Activated CD8-positive, alpha-beta memory T cell treated with anti-CD3 and anti-CD28 coated beads, Interleukin-2, amount 10 ng/mL, durations not matched to agents 7 days and 5 days (primary cell): ENCODE data around the gene CEACAM4. TPM values are rescaled to one million over a fixed set of nuclear protein-coding genes. Genes with fewer than 3 reads are reported as not detected.
A peak's percentile ranks its signal among the peaks of the same experiment; 100 is the strongest.

ENCODE experiments used
- ATAC-seq: fragments of 150-1000 bp; cut with Tn5 transposase; one replicate; pipeline ENCODE4 v1.10.0; 2021; ENCODE audit warnings: moderate library complexity
- CTCF ChIA-PET: fragments of 350-600 bp; sonication (Branson Sonifier 250); formaldehyde crosslinking; loops from one replicate; lab custom pipeline; 2021; ENCODE audit warnings: antibody characterized with exemption; lab: Charles Lee
- DNase-seq: peaks from one replicate; pipeline ENCODE4 v3.0.0-alpha.2; 2020
- H3K27ac Mint-ChIP-seq: one replicate; pipeline ENCODE4 v1.8.0; 2021; ENCODE audit warnings: mild to moderate bottlenecking, mixed read lengths
- H3K27me3 Mint-ChIP-seq: one replicate; pipeline ENCODE4 v1.8.0; 2021; ENCODE audit warnings: mixed read lengths
- H3K36me3 Mint-ChIP-seq: one replicate; pipeline ENCODE4 v1.8.0; 2021; ENCODE audit warnings: mild to moderate bottlenecking, mixed read lengths
- H3K4me1 Mint-ChIP-seq: one replicate; pipeline ENCODE4 v1.8.0; 2021; ENCODE audit warnings: mixed read lengths
- H3K4me3 Mint-ChIP-seq: one replicate; pipeline ENCODE4 v1.8.0; 2021; ENCODE audit warnings: mild to moderate bottlenecking, moderate library complexity, mixed read lengths
- H3K9me3 Mint-ChIP-seq: one replicate; pipeline ENCODE4 v1.8.0; 2022; ENCODE audit warnings: low read depth, mixed read lengths
- total RNA-seq, 2 experiments: library from RNA; stranded (reverse); gene quantifications; one replicate each; pipeline ENCODE4 v1.2.3, GENCODE V29; 2021

The CEACAM4 gene
- total RNA-seq, 2 experiments from 2014 or later = not detected

GRCh38 chr19:41570639-41571112 is 56.2 kb downstream of the CEACAM4 start:
- no peaks in the 10 kb centered on the region for H3K27me3 Mint-ChIP-seq
- peaks cover 12% of the 10 kb centered on the region for H3K36me3 Mint-ChIP-seq
- H3K4me3 Mint-ChIP-seq = no peak overlapping the region
- H3K4me1 Mint-ChIP-seq = peaks cover 22% of the 10 kb centered on the region
- no peaks in the 10 kb centered on the region for H3K9me3 Mint-ChIP-seq
- CTCF ChIA-PET = interaction anchor here (0.7 to 23.1 kb wide), 19 partner anchors 11 to 366 kb away, joined by 3 to 497 read pairs (median 7); partner anchors contain the start of gene ERICH4
- H3K27ac Mint-ChIP-seq = peak overlapping the region; percentile 63
- ATAC-seq = peak; percentile 96
- peak; percentile 89 for DNase-seq

GRCh38 chr19:41570179-41570578 is 56.7 kb downstream of the CEACAM4 start:
- Mint-ChIP-seq H3K9me3 (no peaks in the 10 kb centered on the region), H3K4me3 (no peak overlapping the region), H3K36me3 (peaks cover 14% of the 10 kb centered on the region), H3K27ac (peak overlapping the region; percentile 63), H3K4me1 (peaks cover 19% of the 10 kb centered on the region), H3K27me3 (no peaks in the 10 kb centered on the region)
- ATAC-seq (peak; percentile 10), DNase-seq (no peak)
- CTCF ChIA-PET = interaction anchor here (0.7 to 23.1 kb wide), 20 partner anchors 11 to 366 kb away, joined by 3 to 497 read pairs (median 7); partner anchors contain the start of gene ERICH4

GRCh38 chr19:41569481-41570150 is 57.3 kb downstream of the CEACAM4 start:
- Mint-ChIP-seq H3K4me1 (peaks cover 21% of the 10 kb centered on the region), H3K27ac (no peak overlapping the region)

More at GRCh38 chr19:41569481-41570150, 57.3 kb downstream of the CEACAM4 start:
- CTCF ChIA-PET = interaction anchor here (0.6 to 23.1 kb wide), 19 partner anchors 11 to 365 kb away, joined by 3 to 497 read pairs (median 5); partner anchors contain the start of gene DMAC2
- H3K36me3 Mint-ChIP-seq = peaks cover 15% of the 10 kb centered on the region
- no peak overlapping the region for H3K4me3 Mint-ChIP-seq
- ATAC-seq (no peak), DNase-seq (peak; percentile 21)
- H3K27me3 Mint-ChIP-seq = no peaks in the 10 kb centered on the region
- no peaks in the 10 kb centered on the region for H3K9me3 Mint-ChIP-seq

Other genes with a start within 250 kb of the CEACAM4 start
- gene EXOSC5, start 229.7 kb downstream of the CEACAM4 start, total RNA-seq = 10 to 100 TPM; 24.4 to 36.0 TPM
- gene BCKDHA, start 229.3 kb downstream of the CEACAM4 start, total RNA-seq = 10 to 100 TPM; 18.7 to 20.1 TPM
- gene B3GNT8, start 199.7 kb downstream of the CEACAM4 start, total RNA-seq = 1 to 10 TPM; 3.2 TPM
- gene DMAC2, start 187.2 kb downstream of the CEACAM4 start, total RNA-seq = 10 to 100 TPM; 43.2 to 56.5 TPM
- gene ERICH4, start 183.9 kb downstream of the CEACAM4 start, total RNA-seq = not detected
- gene CEACAM21, start 50.9 kb downstream of the CEACAM4 start, total RNA-seq = 10 to 100 TPM; 54.6 to 57.1 TPM
- gene CEACAM7, start 61.2 kb upstream of the CEACAM4 start, total RNA-seq = not detected
- not detected for gene CEACAM5, start 81.6 kb upstream of the CEACAM4 start, total RNA-seq
- gene CEACAM6, start 128.5 kb upstream of the CEACAM4 start, total RNA-seq = not detected
- gene CEACAM3, start 169.5 kb upstream of the CEACAM4 start, total RNA-seq = not detected
- gene LYPD4, start 217.6 kb upstream of the CEACAM4 start, total RNA-seq = not detected
- gene DMRTC2, start 218.0 kb upstream of the CEACAM4 start, total RNA-seq = not detected
- 1,000 to 10,000 TPM; 3,135 to 3,310 TPM for gene RPS19, start 233.2 kb upstream of the CEACAM4 start, total RNA-seq